ENCODE data around the gene NXPE3.

DNA sequence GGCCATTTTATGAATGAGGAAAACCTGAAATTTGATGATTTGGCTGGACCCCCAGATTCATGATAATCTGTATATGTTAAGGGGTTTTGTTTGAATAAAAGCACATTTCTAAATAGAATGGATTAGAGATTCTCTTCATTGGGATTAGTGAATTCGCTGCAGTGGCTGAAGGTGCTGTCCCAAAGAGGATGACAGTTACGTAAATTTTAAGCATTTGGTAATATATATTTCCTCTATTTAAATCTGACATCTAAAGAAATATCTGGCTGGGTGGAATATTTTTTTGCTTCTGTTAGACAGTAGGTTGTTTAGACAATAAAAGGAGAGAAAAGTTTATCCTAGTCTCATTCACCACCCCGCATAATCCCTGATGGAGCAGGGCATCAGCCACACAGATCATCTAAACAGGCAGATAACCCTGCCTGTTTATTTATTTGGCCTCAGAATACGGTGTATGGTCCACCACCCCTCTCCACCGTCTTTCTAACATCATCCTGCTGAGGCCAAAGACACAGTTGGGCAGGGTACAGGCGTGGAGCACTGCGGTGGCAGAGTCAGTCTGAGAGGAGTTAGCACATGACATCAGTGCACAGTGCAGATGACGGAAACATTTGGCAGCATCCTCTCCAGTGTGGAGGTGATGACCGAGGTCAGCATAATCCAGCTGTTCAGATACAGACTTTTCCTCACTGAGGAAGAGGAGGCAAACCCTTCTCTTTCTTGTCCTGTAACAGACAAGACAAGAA, 49.9 kb downstream of the NXPE3 start:
- TF ChIP-seq POLR2A (IDR thresholded peaks at IDR 0.05; ENCODE audit: control extremely low read depth in 1 of 2, low read depth in 2 of 2, low read length in 2 of 2) (no peak), ZNF274 (IDR thresholded peaks at IDR 0.05; ENCODE audit: borderline replicate concordance, extremely low read depth, low read length) (no peak), YY1 (IDR thresholded peaks at IDR 0.05; ENCODE audit: low read depth, low read length) (no peak), BRCA1 (IDR thresholded peaks at IDR 0.05; ENCODE audit: low read depth, low read length) (no peak), POLR2AphosphoS5 (IDR thresholded peaks at IDR 0.05; ENCODE audit: low read depth, low read length) (no peak), RNF2 (IDR thresholded peaks at IDR 0.05; ENCODE audit: borderline replicate concordance, low read depth, low read length, missing control alignments, poor library complexity, severe bottlenecking) (no peak), EZH2 (IDR thresholded peaks at IDR 0.05; ENCODE audit: low read depth, low read length, severe bottlenecking) (no peak)
- TF ChIP-seq, protein P1, sequence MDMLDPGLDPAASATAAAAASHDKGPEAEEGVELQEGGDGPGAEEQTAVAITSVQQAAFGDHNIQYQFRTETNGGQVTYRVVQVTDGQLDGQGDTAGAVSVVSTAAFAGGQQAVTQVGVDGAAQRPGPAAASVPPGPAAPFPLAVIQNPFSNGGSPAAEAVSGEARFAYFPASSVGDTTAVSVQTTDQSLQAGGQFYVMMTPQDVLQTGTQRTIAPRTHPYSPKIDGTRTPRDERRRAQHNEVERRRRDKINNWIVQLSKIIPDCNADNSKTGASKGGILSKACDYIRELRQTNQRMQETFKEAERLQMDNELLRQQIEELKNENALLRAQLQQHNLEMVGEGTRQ (IDR thresholded peaks at IDR 0.05; ENCODE audit: low read length): no peak
- TF ChIP-seq, protein P2, sequence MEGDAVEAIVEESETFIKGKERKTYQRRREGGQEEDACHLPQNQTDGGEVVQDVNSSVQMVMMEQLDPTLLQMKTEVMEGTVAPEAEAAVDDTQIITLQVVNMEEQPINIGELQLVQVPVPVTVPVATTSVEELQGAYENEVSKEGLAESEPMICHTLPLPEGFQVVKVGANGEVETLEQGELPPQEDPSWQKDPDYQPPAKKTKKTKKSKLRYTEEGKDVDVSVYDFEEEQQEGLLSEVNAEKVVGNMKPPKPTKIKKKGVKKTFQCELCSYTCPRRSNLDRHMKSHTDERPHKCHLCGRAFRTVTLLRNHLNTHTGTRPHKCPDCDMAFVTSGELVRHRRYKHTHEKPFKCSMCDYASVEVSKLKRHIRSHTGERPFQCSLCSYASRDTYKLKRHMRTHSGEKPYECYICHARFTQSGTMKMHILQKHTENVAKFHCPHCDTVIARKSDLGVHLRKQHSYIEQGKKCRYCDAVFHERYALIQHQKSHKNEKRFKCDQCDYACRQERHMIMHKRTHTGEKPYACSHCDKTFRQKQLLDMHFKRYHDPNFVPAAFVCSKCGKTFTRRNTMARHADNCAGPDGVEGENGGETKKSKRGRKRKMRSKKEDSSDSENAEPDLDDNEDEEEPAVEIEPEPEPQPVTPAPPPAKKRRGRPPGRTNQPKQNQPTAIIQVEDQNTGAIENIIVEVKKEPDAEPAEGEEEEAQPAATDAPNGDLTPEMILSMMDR (IDR thresholded peaks at IDR 0.05; ENCODE audit: control extremely low read depth in 1 of 3, insufficient read depth in 1 of 3, low read depth in 1 of 3, low read length in 3 of 3): no peak
